ENCODE data around the gene RSF1. TPM values are rescaled to one million over a fixed set of nuclear protein-coding genes. Genes with fewer than 3 reads are reported as not detected.

Gene RSF1
- total and polyA plus RNA-seq, 11 donors = 11.2 to 49.2 (median 42.8) TPM

DNA sequence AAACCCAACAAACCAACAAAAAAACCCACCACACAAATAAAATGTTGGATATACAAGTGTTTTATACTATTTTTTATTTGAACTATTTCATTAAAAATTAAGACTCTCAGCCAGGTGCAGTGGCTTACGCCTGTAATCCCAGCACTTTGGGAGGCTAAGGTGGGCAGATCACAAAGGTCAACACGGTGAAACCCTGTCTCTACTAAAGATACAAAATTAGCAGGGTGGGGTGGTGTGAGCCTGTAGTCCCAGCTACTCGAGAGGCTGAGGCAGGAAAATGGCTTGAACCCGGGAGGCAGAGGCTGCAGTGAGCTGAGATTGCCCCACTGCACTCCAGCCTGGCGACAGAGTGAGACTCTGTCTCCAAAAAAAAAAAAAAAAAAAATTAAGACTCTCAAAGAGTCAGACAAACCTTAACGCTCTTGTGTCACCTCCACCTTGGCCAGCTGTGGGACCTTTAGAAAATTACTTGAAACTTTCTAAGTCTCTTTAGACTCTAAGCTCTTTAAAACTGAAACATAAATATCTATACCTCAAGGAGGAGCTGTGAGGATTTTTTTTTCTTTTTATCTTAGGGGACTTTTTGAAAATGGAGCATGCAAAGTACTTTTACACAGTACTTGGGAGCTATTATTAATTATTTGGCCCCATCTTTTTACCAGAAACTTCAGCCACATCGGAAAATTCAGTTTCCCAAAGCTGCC, 114.5 kb downstream of the RSF1 start:
- intact Hi-C loops (cut with DNase I) = loop anchor here in 1 of 10 donors (10.0 kb wide), 1 partner anchor 109 kb away; no protein-coding TSS in a partner anchor

DNA sequence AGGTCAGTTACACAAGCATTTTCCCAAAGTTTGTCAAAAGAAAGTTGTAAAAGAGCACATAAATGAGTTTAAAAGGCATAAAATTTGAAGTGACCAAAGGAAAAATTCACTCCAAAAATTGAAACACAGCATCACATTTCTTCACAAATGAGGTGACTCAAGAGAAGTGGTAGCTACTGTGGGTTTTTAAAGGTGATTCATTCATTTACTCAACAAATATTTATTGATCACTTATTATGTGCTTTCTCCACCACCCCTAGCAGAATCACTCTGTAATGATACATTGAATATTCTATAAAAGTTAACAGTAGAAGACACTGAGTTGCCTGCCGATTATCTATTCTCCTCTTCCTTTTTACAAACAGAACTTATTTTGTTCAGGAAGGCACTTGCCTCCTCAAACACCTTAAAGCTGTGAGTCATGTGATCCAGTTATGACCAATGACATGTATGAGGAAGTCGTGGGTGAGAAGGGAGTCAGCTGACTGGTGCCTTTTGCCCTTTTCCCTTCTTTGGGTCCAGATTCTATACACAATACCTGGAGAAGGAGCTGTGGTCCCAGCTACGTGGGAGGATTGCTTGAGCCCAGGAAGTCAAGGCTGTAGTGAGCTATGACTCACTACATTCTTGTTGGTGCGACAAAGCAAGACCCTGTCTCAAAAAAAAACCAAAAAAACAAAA, 115.2 kb downstream of the RSF1 start:
- intact Hi-C loops (cut with DNase I) = loop anchor here in 1 of 10 donors (10.0 kb wide), 1 partner anchor 109 kb away; no protein-coding TSS in a partner anchor
- peaks cover 0 to 38% (median 21%) of the 10 kb centered on the region in 9 donors for H3K36me3 ChIP-seq
- TF ChIP-seq POLR2A (IDR thresholded peaks at IDR 0.05) = no peak
- TF ChIP-seq, protein P1, sequence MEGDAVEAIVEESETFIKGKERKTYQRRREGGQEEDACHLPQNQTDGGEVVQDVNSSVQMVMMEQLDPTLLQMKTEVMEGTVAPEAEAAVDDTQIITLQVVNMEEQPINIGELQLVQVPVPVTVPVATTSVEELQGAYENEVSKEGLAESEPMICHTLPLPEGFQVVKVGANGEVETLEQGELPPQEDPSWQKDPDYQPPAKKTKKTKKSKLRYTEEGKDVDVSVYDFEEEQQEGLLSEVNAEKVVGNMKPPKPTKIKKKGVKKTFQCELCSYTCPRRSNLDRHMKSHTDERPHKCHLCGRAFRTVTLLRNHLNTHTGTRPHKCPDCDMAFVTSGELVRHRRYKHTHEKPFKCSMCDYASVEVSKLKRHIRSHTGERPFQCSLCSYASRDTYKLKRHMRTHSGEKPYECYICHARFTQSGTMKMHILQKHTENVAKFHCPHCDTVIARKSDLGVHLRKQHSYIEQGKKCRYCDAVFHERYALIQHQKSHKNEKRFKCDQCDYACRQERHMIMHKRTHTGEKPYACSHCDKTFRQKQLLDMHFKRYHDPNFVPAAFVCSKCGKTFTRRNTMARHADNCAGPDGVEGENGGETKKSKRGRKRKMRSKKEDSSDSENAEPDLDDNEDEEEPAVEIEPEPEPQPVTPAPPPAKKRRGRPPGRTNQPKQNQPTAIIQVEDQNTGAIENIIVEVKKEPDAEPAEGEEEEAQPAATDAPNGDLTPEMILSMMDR (IDR thresholded peaks at IDR 0.05) = no peak
- peaks cover 0 to 6% (median 0%) of the 10 kb centered on the region in 12 donors for H3K4me1 ChIP-seq
- 88 to 95% (median 91%) methylated on average over 4 of the region's 4 CpGs for WGBS, 4 donors
- no peaks in the 10 kb centered on the region for H3K27me3 ChIP-seq
- no peak overlapping the region for H3K4me3 ChIP-seq
- H3K9me3 ChIP-seq = no peaks in the 10 kb centered on the region
- H3K27ac ChIP-seq = no peak overlapping the region
- ATAC-seq = no peak
- no peak for DNase-seq

More for the DNA sequence above, 114.5 kb downstream of the RSF1 start:
- no peaks in the 10 kb centered on the region for H3K27me3 ChIP-seq
- H3K36me3 ChIP-seq = peaks cover 0 to 32% (median 20%) of the 10 kb centered on the region in 9 donors
- no peak overlapping the region for H3K27ac ChIP-seq
- no peak for DNase-seq
- no peak for ATAC-seq
- peaks cover 0 to 6% (median 0%) of the 10 kb centered on the region in 12 donors for H3K4me1 ChIP-seq
- no peaks in the 10 kb centered on the region for H3K9me3 ChIP-seq
- TF ChIP-seq, protein P1 (IDR thresholded peaks at IDR 0.05) = no peak
- no peak for TF ChIP-seq POLR2A (IDR thresholded peaks at IDR 0.05)
- no peak overlapping the region for H3K4me3 ChIP-seq
- WGBS, 4 donors = 94 to 97% (median 96%) methylated on average over 7 of the region's 7 CpGs

DNA sequence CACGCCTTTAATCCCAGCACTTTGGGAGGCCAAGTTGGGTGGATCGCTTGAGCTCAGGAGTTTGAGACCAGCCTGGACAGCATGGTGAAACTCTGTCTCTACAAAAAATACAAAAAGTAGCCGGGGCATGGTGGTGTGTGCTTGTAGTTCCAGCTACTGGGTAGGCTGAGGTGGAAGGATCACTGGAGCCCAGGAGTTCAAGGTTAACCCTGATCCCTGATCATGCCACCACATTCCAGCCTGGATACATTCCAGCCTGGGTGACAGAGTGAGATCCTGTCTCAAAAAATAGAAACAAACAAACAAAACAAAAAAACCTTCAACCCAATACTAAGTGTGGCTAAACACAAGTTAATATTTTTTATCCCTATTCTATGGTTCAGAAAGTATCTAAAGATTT, 116.5 kb downstream of the RSF1 start:
- ATAC-seq = no peak
- intact Hi-C loops (cut with DNase I) = loop anchor here in 1 of 10 donors (10.0 kb wide), 1 partner anchor 111 kb away; no protein-coding TSS in a partner anchor
- Histone ChIP-seq H3K27me3 (no peaks in the 10 kb centered on the region), H3K4me1 (no peaks in the 10 kb centered on the region), H3K36me3 (peaks cover 0 to 46% (median 21%) of the 10 kb centered on the region in 9 donors), H3K9me3 (no peaks in the 10 kb centered on the region), H3K27ac (no peak overlapping the region), H3K4me3 (no peak overlapping the region)
- WGBS, 4 donors = 91 to 98% (median 96%) methylated on average over 3 of the region's 3 CpGs
- TF ChIP-seq, protein P1 (IDR thresholded peaks at IDR 0.05) = no peak
- no peak for TF ChIP-seq POLR2A (IDR thresholded peaks at IDR 0.05)
- no peak for DNase-seq

DNA sequence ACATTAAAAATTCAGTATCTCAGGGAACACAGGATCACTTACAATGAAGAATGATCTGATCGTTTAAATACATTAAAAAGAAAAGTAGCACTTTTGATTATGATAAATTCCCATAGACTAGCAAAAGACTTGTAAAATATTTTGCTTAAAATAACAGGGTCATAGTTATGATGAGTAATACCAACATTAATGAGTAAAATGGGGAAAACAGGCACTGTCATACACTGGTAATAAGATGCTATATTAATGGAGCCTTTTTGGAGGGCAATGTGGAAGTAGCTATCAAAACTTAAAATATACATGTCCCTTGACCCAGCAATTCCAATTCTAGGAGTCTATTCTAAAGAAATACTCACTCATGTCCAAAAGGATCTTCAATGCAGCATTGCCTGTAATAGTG, 121.1 kb downstream of the RSF1 start:
- Histone ChIP-seq H3K27me3 (no peaks in the 10 kb centered on the region), H3K27ac (no peak overlapping the region), H3K4me1 (peaks cover 0 to 7% (median 0%) of the 10 kb centered on the region in 12 donors), H3K36me3 (peaks cover 0 to 82% (median 59%) of the 10 kb centered on the region in 9 donors), H3K4me3 (no peak overlapping the region), H3K9me3 (no peaks in the 10 kb centered on the region)
- no peak for TF ChIP-seq POLR2A (IDR thresholded peaks at IDR 0.05)
- TF ChIP-seq, protein P1 (IDR thresholded peaks at IDR 0.05) = no peak
- 91 to 98% (median 94%) methylated on average over 1 of the region's 1 CpG for WGBS, 4 donors
- no peak for ATAC-seq
- no peak for DNase-seq
- intact Hi-C loops (cut with DNase I) = loop anchor here in 1 of 10 donors (10.0 kb wide), 1 partner anchor 125 kb away; the partner anchor contains the start of genes AAMDC and RSF1
